OCI-LY7 (cell line): ENCODE measurements around the gene ACER2. TPM values are rescaled to one million over a fixed set of nuclear protein-coding genes. Genes with fewer than 3 reads are reported as not detected.

ENCODE experiments used
- BruUV-seq: library from RNA; stranded (reverse); fragments of 400-500 nt; replicated peaks from 2 replicates; lab custom pipeline; 2021; lab: Mats Ljungman, UMichigan
- CTCF ChIA-PET: fragments of 300-600 bp; sonication (Branson Sonifier 250); formaldehyde crosslinking; loops from one replicate; lab custom pipeline; 2022; ENCODE audit warnings: antibody characterized with exemption; ENCODE audit not compliant: unreplicated experiment; lab: Charles Lee
- POLR2A ChIA-PET: fragments of 300-600 bp; sonication (Branson Sonifier 250); formaldehyde crosslinking; loops from one replicate; lab custom pipeline; 2022; ENCODE audit warnings: antibody characterized with exemption; lab: Charles Lee
- DNase-seq: peaks from one replicate; pipeline ENCODE4 v3.0.0-alpha.2; 2015; ENCODE audit warnings: low spot score
- H2AFZ ChIP-seq: fragments of 200-600 bp; sonication (generic), shearing (Covaris generic); 2 replicates; pipeline ENCODE4 v1.6.1; 2014; ENCODE audit warnings: mild to moderate bottlenecking, antibody characterized with exemption, low read length, moderate library complexity
- H3K27ac ChIP-seq: fragments of 200-600 bp; sonication (generic); 2 replicates; pipeline ENCODE4 v1.5.1; 2014; ENCODE audit warnings: mixed run types, low read depth, mild to moderate bottlenecking, moderate library complexity, low read length, inconsistent platforms; ENCODE audit not compliant: poor library complexity, severe bottlenecking
- H3K36me3 ChIP-seq: fragments of 200-600 bp; sonication (generic); 2 replicates; pipeline ENCODE4 v1.6.1; 2014; ENCODE audit warnings: mild to moderate bottlenecking, antibody characterized with exemption, low read length, moderate library complexity, mixed read lengths; ENCODE audit not compliant: insufficient read depth
- H3K4me1 ChIP-seq: fragments of 200-600 bp; sonication (generic); 2 replicates; pipeline ENCODE4 v1.5.1; 2014; ENCODE audit warnings: mild to moderate bottlenecking, low read length; ENCODE audit not compliant: insufficient read depth, poor library complexity, severe bottlenecking
- H3K4me2 ChIP-seq: fragments of 200-600 bp; sonication (generic); 2 replicates; pipeline ENCODE4 v1.6.1; 2014; ENCODE audit warnings: mild to moderate bottlenecking, low read length
- H3K4me3 ChIP-seq: fragments of 200-600 bp; sonication (generic); 2 replicates; pipeline ENCODE4 v1.5.1; 2014; ENCODE audit warnings: mild to moderate bottlenecking, low read depth, low read length; ENCODE audit not compliant: poor library complexity, severe bottlenecking
- H3K79me2 ChIP-seq: fragments of 200-600 bp; sonication (generic); 2 replicates; pipeline ENCODE4 v1.6.1; 2016; ENCODE audit warnings: low read depth, mild to moderate bottlenecking, low read length, moderate library complexity, mixed read lengths; ENCODE audit not compliant: insufficient read depth
- H3K9me2 ChIP-seq: fragments of 200-600 bp; sonication (generic); 2 replicates; pipeline ENCODE4 v1.6.1; 2016; ENCODE audit warnings: mild to moderate bottlenecking, low read length, mixed read lengths; ENCODE audit not compliant: insufficient read depth
- H3K9me3 ChIP-seq: fragments of 200-600 bp; sonication (generic); 2 replicates; pipeline ENCODE4 v1.6.1; 2014; ENCODE audit warnings: mild to moderate bottlenecking, mixed run types, low read length, mixed read lengths
- H4K20me1 ChIP-seq: fragments of 200-600 bp; sonication (generic); 2 replicates; pipeline ENCODE4 v1.6.1; 2014; ENCODE audit warnings: mild to moderate bottlenecking, antibody characterized with exemption, low read length, moderate library complexity, mixed read lengths; ENCODE audit not compliant: insufficient read depth
- CTCF ChIP-seq: fragments of 200-600 bp; sonication (generic); conservative IDR thresholded peaks from 2 replicates; pipeline ENCODE4 v1.5.1; 2014; ENCODE audit warnings: mild to moderate bottlenecking, antibody characterized with exemption, low read length, moderate library complexity, mixed read lengths
- EZH2phosphoT487 ChIP-seq: fragments of 200-600 bp; sonication (generic); IDR thresholded peaks from 2 replicates; pipeline ENCODE4 v1.6.1; 2018; ENCODE audit warnings: low read depth, borderline replicate concordance, mild to moderate bottlenecking, mixed run types, antibody characterized with exemption, low read length, moderate library complexity, mixed read lengths
- intact Hi-C: fragments of 100-400 bp; cut with micrococcal nuclease; formaldehyde crosslinking; loops from one replicate; pipeline ENCODE4 v1.10.0; 2022; ENCODE audit not compliant: unreplicated experiment
- total RNA-seq, 2 experiments: library from RNA; depleted of rRNA in 1 of 2; stranded (reverse); fragments of >200 nt in 1 of 2; shearing (Covaris generic) in 1 of 2; gene quantifications; 2 replicates each; pipeline ENCODE4 v1.2.3, GENCODE V29; 2014 to 2022

The ACER2 gene
- total RNA-seq, 2 experiments from 2014 or later = 1.4 to 1.8 TPM

- H3K9me2 ChIP-seq = no peaks in the 10 kb centered on the region
- H3K4me3 ChIP-seq = no peak overlapping the region
- no peaks in the 10 kb centered on the region for H3K9me3 ChIP-seq
- DNase-seq = no peak
- TF ChIP-seq EZH2phosphoT487 = no peak
- no peak for TF ChIP-seq CTCF
- H3K4me1 ChIP-seq = no peaks in the 10 kb centered on the region
- POLR2A ChIA-PET = no interaction called here
- H2AFZ ChIP-seq = no peak overlapping the region
- H3K36me3 ChIP-seq = no peaks in the 10 kb centered on the region
- intact Hi-C loops = no loop called here
- no peaks in the 10 kb centered on the region for H4K20me1 ChIP-seq
- H3K4me2 ChIP-seq = no peak overlapping the region
- no peaks in the 10 kb centered on the region for H3K79me2 ChIP-seq
- CTCF ChIA-PET = no interaction called here
- no peak overlapping the region for H3K27ac ChIP-seq
- no TSS peak for BruUV-seq
Observed at GRCh38 chr9:19481971-19482404, 73.2 kb downstream of the ACER2 start.

- H4K20me1 ChIP-seq = no peaks in the 10 kb centered on the region
- H3K79me2 ChIP-seq = no peaks in the 10 kb centered on the region
- BruUV-seq = no TSS peak
- no peaks in the 10 kb centered on the region for H3K36me3 ChIP-seq
- CTCF ChIA-PET = no interaction called here
- H3K9me3 ChIP-seq = no peaks in the 10 kb centered on the region
- intact Hi-C loops = no loop called here
- no peaks in the 10 kb centered on the region for H3K4me1 ChIP-seq
- no peak overlapping the region for H3K27ac ChIP-seq
- no peak for DNase-seq
- no peaks in the 10 kb centered on the region for H3K9me2 ChIP-seq
- TF ChIP-seq EZH2phosphoT487 (no peak), CTCF (no peak)
- POLR2A ChIA-PET = no interaction called here
- no peak overlapping the region for H3K4me2 ChIP-seq
- H3K4me3 ChIP-seq = no peak overlapping the region
- no peak overlapping the region for H2AFZ ChIP-seq
Observed at GRCh38 chr9:19484699-19485098, 75.9 kb downstream of the ACER2 start.

GRCh38 chr9:19485193-19485592 is 76.4 kb downstream of the ACER2 start:
- H3K27ac ChIP-seq = no peak overlapping the region

More at GRCh38 chr9:19485193-19485592, 76.4 kb downstream of the ACER2 start:
- CTCF ChIA-PET = no interaction called here
- H3K9me2 ChIP-seq = no peaks in the 10 kb centered on the region
- POLR2A ChIA-PET = interaction anchor here (0.6 kb wide), 1 partner anchor 308 kb away, joined by 3 read pairs; no protein-coding TSS in a partner anchor
- DNase-seq = no peak
- intact Hi-C loops = no loop called here
- H3K4me1 ChIP-seq = no peaks in the 10 kb centered on the region
- no peak for TF ChIP-seq CTCF
- TF ChIP-seq EZH2phosphoT487 = no peak
- H4K20me1 ChIP-seq = no peaks in the 10 kb centered on the region
- no peaks in the 10 kb centered on the region for H3K79me2 ChIP-seq
- no peaks in the 10 kb centered on the region for H3K9me3 ChIP-seq
- H3K4me2 ChIP-seq = no peak overlapping the region
- no peak overlapping the region for H3K4me3 ChIP-seq
- H2AFZ ChIP-seq = no peak overlapping the region
- no peaks in the 10 kb centered on the region for H3K36me3 ChIP-seq
- no TSS peak for BruUV-seq
